Measurements from ENCODE around the gene ACBD6.

ACBD6 gene

GRCh38 chr1:180363246-180363995 is 139.0 kb downstream of the ACBD6 start:
- DNase-seq: no peak

GRCh38 chr1:180360333-180361075 is 141.9 kb downstream of the ACBD6 start:
- no peak for DNase-seq

GRCh38 chr1:180358649-180359048 is 143.7 kb downstream of the ACBD6 start:
- DNase-seq: no peak

GRCh38 chr1:180353945-180354344 is 148.4 kb downstream of the ACBD6 start:
- no peak for DNase-seq

- DNase-seq: no peak
These were observed 149.8 kb downstream of the ACBD6 start for GRCh38 chr1:180352588-180352987.

GRCh38 chr1:180352021-180352420 is 150.4 kb downstream of the ACBD6 start:
- DNase-seq: no peak

GRCh38 chr1:180345148-180345547 is 157.2 kb downstream of the ACBD6 start:
- no peak for DNase-seq

GRCh38 chr1:180343921-180344769 is 158.2 kb downstream of the ACBD6 start:
- DNase-seq: peak in 1 of 2 experiments; percentile 42

GRCh38 chr1:180327089-180327488 is 175.3 kb downstream of the ACBD6 start:
- no peak for DNase-seq

- DNase-seq: no peak
These were observed 189.5 kb downstream of the ACBD6 start for GRCh38 chr1:180312926-180313325.

- DNase-seq: no peak
These were observed 191.2 kb downstream of the ACBD6 start for GRCh38 chr1:180311011-180311730.

- DNase-seq: no peak
These were observed 192.3 kb downstream of the ACBD6 start for GRCh38 chr1:180310095-180310494.

GRCh38 chr1:180309338-180309737 is 193.0 kb downstream of the ACBD6 start:
- DNase-seq: no peak

- no peak for DNase-seq
These were observed 201.1 kb downstream of the ACBD6 start for GRCh38 chr1:180301135-180301742.

- no peak for DNase-seq
These were observed 202.7 kb downstream of the ACBD6 start for GRCh38 chr1:180299479-180300221.

GRCh38 chr1:180295999-180296398 is 206.4 kb downstream of the ACBD6 start:
- no peak for DNase-seq

GRCh38 chr1:180294711-180295110 is 207.7 kb downstream of the ACBD6 start:
- no peak for DNase-seq

GRCh38 chr1:180291004-180291403 is 211.4 kb downstream of the ACBD6 start:
- DNase-seq: no peak

GRCh38 chr1:180290265-180291001 is 211.9 kb downstream of the ACBD6 start:
- DNase-seq: no peak

- no peak for DNase-seq
These were observed 213.4 kb downstream of the ACBD6 start for GRCh38 chr1:180288940-180289339.
